Epithelial cell of esophagus (primary cell): Measurements from ENCODE around the gene GNG11.

Experiments
- DNase-seq: peaks from one replicate; pipeline ENCODE4 v3.0.0; 2010; ENCODE audit warnings: low read depth
- H3K4me3 ChIP-seq: 2 replicates; pipeline ENCODE4 v1.5.1; 2011; ENCODE audit warnings: mild to moderate bottlenecking, low read length, control low read depth
- CTCF ChIP-seq: IDR thresholded peaks from 2 replicates; pipeline ENCODE4 v1.5.1; 2011; ENCODE audit warnings: low read depth, mild to moderate bottlenecking, low read length, control low read depth, inconsistent platforms; ENCODE audit not compliant: insufficient read depth; ENCODE audit errors: missing control alignments

GNG11 gene

GRCh38 chr7:93960986-93961385 is 39.5 kb downstream of the GNG11 start:
- H3K4me3 ChIP-seq = no peak overlapping the region
- DNase-seq = no peak
- TF ChIP-seq CTCF = no peak

- TF ChIP-seq CTCF = no peak
- DNase-seq = no peak
- H3K4me3 ChIP-seq = no peak overlapping the region
These were observed 42.7 kb downstream of the GNG11 start for GRCh38 chr7:93964262-93964661.

GRCh38 chr7:93964813-93965212 is 43.3 kb downstream of the GNG11 start:
- DNase-seq = no peak
- TF ChIP-seq CTCF = no peak
- H3K4me3 ChIP-seq = no peak overlapping the region

GRCh38 chr7:93968911-93969620 is 47.5 kb downstream of the GNG11 start:
- no peak overlapping the region for H3K4me3 ChIP-seq
- no peak for TF ChIP-seq CTCF
- DNase-seq = no peak

- TF ChIP-seq CTCF = no peak
- DNase-seq = no peak
- no peak overlapping the region for H3K4me3 ChIP-seq
These were observed 50.6 kb downstream of the GNG11 start for GRCh38 chr7:93972029-93972725.

GRCh38 chr7:93973134-93973533 is 51.6 kb downstream of the GNG11 start:
- peak; percentile 51 for DNase-seq
- H3K4me3 ChIP-seq = no peak overlapping the region
- TF ChIP-seq CTCF = no peak
